NCI-H774 (cell line): ENCODE results near the gene ARHGAP26.

Experiments used
- DNase-seq: peaks from one replicate; lab custom pipeline; 2025; lab: John Stamatoyannopoulos, UW

ARHGAP26 gene

DNA sequence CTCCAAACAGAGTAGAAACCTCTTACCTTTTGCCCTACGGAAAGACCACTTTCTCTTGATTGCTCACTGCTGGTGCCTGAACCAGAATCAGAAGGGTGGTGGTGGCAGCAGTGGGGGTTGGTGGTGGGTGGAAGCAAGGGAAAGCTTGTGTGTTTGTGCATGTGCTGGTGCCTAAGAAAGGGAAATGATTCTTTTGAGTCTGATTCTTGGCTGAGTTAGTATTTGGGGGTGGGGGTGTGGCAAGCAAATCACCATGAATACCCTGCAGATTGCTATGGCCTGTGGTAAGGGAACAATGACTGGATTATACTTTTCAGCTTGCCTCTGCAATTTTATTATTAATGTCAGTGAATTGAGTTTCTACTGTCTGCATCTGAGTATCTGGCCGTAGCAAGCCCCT, 106.6 kb downstream of the ARHGAP26 start:
- no peak for DNase-seq

DNA sequence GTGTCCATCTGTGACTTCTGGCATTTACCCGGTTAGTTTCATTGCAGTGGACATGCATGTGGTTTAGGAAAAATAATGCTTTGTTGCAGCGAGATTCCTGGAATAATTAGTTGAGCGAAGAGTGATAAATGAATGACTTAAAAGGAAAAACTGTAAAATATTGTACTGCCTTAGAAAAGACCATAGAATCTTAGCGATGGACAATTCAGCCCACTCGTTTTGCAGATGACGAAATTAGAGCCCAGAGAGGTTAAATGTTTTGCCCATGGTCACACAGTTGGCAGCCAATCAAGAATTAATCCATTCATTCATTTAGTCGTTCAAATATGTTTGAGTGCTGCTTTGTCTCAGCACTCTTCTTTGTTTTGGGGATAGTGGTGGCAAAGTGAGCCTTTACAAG, 107.9 kb downstream of the ARHGAP26 start:
- no peak for DNase-seq

DNA sequence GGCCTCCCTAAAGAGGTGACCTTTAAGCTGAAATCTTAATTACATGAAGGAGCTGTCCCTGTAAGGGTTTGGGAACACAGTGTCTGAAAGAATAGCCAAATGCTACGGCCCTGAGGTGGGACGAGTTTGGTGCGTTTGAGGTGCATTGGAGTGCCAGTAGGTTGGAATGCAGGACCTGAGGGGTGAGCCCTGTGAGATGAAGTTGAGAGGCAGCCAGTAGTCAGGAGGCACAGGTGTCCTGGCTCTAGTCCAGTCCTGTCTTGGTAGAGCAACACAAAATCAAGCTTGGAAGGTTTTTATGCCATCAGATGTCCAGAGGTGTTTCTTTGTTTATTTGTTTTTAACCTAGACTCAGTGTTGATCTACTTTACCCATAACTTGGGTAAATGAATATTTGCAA, 108.5 kb downstream of the ARHGAP26 start:
- DNase-seq = no peak

DNA sequence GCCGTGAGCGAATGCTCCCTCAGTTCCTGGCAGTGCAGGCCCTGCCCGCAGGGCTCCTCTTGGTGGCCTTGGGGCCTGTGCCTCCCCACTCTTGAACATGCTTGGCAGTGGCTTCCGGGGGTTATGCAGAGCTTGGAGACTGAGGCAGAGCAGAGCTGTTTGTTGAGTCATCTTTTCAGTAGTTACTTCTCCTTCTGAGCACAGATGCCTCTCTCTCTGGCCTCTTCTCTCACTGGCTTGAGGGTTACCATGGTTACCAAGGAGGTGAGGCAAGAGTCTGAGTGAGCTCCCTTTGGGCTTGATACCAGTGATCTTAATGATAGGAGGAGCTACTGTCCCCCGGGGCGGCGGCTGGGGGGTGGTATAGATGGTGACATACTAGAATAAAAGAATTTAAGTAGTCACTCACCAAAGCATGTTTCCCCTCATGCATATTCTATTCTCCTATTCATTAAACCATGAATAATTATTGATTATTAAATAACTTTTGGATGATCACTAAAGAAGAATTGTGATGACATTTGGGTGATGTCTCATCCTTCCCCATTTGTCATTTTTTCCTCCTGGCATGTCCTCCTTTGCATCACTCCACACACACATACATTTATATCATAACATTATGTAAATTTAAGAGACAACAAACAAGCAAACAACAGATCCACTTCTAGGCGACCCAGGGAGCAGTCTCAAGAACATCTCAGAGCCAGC, 111.1 kb downstream of the ARHGAP26 start:
- DNase-seq = no peak

DNA sequence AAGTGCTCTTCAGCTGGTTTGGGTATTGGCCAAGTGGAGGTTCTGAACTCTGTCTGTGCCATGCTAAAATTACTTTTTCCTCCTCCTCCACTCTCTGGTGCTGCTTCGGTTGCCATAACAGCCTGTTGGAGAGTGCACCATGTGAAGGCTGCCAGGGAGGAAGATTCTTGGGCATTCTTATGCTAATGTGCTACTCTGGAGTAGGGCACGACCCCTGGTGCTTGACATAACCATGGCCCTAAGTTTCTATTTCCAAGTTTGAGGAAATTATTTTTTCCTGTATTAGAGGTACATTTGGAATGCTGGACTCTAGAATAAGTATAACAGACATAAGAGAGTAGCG, 111.6 kb downstream of the ARHGAP26 start:
- no peak for DNase-seq

DNA sequence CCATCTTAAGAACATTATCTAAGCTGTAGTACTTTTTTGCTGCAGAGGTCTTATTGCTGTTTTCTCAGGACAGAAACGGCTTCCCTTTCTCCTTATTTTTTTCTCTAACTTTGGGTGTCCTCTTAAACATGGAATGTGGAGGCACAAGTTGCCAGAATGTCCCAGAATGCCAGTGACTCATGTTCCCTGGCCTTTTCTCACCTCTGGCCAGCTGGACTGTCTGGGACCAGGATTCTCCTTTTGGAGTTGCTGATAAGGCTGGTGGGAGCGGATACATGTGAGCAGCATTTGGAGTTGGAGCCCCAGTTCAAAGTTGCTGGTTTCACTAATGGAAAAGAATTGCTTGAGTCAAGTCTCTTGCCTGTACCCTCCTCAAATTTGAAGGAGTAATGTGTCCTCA, 112.8 kb downstream of the ARHGAP26 start:
- DNase-seq = no peak

DNA sequence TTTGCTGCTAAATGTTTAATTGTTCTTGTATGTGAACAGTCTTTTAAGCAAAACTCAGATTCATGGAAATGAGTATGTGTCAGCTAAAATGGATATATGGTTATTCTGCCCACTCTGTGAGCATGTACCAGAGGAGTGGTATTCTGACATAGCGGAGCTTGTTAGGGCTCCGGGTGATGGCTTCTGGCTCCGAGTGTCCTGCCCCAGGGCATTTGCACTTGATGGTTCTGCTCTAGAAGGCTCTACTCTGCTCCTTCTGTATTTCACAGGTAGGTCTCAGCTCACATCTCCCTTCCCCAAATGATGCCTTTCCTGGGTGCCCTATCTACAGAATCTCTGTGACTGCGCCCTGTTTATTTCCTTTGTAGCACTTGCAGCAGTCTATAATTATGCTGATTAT, 113.3 kb downstream of the ARHGAP26 start:
- DNase-seq = no peak

DNA sequence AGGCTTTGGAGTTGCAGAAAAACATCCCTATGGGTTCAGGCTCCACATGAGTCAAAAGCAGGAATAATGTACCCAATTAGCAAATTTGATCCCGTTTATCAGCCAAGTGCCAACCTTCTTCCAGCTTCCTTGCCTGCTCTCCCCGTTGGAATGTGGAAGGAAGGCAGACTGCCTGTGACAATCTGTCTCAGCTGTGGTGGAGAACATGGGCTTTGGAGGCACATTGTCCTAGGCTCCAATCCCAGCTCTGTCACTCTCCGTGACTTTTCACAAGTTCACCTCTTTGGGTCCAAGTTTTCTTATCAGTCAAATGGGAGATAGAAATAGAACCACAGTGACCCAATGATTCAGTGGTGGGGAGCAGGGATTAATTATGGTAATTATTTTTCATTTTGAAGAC, 113.9 kb downstream of the ARHGAP26 start:
- DNase-seq = no peak

DNA sequence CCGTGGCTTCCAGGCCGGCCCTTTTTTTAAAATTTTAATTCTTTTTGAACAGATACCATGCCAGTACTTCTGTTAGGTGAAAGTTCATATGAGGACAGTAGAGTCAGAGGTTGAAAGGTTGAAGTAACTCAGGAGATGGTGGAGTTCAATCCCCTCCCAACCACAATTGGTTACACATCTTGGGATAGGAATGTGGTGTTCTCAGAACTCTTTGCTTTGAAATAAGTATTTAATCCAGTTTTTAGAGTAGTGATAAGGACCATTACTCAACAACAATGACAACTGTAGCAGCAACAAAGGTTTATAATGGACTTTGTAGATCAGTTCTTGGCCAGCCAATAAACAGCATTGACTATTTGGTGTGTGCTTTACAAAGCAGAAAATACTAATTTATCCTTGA, 116.0 kb downstream of the ARHGAP26 start:
- no peak for DNase-seq

DNA sequence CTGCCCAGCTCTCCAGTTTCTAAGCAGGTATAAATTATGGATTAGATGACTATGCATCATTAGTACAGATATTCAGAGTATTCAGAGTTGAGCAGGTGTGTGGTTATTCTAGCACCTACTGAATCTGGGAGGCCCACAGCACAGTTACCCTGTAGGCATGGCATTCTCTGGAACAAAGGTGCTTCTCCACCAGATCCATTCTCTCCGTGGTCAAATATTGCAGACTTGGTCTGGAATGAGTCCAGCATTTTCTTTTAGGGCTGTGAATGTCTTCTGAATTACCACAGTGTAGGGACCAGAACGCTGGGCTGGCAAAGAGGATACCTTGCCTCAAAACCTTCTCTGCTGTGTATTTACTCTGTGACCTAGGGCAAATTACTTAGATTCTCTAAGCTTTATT, 116.8 kb downstream of the ARHGAP26 start:
- DNase-seq = no peak

DNA sequence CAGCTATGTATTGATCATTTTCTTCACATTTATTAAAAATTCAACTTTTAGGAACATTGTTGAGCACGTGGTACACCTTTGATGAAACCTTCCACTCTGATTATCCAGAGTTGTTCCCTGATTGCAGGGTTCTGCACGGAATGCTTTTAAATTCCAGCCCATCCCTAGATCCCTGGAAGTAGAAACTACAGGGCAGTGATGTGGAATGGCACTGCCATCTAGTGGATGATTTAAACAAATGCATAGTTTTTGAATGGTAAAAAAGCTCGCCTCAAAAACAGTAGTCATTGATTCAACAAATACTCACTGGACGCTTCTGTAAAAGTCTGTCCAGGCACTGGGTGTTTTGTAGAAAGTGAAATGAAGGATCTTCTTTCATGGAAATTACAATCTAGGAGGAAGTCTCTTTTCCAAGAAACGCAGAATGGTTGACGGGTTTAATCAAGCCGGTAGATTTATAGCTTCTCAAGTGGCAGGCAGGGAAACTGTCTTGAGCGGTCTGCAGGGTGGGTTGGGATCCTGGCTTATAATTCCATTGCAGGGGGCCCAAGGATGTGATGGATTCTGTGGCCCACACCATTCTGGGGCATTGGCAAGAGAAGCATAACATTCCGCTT, 118.4 kb downstream of the ARHGAP26 start:
- DNase-seq = no peak

DNA sequence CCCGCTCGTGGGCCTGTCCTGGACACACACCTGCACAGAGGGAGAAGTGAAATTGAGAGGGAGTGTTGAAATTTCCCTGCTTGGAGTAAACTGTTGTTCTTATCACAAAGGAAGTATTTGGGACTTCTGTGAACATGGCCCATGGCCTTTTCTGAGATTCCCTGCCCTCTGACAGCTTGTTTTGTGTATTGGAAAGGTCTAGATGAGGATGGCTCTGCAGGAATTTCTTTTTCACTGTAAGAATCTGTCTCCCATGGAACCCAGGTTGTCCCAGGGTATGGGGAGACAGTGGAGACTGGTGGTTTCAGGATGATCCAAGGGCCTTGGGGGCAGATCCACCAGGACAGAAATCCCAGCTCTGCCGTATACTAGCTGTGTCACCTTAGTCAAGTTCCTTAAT, 121.8 kb downstream of the ARHGAP26 start:
- DNase-seq = no peak

DNA sequence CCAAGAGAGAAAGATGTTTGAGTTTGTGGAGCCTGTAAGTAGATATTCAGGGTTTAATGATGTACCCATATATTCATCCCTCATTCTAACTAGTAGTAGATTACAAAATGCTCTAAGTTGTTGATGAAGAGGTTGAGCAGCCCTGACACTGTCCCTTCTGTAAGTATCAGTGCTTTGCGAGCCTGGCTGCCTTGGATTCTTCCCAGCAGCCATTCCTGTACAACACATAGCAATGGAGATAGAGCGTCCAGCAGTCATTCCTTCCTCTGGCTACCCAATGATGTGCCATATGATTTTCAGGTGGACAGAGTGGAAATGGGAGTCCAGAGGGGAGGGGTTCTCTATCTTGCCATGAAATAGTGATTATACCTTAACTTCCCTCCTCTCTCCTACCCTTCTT, 124.1 kb downstream of the ARHGAP26 start:
- no peak for DNase-seq

DNA sequence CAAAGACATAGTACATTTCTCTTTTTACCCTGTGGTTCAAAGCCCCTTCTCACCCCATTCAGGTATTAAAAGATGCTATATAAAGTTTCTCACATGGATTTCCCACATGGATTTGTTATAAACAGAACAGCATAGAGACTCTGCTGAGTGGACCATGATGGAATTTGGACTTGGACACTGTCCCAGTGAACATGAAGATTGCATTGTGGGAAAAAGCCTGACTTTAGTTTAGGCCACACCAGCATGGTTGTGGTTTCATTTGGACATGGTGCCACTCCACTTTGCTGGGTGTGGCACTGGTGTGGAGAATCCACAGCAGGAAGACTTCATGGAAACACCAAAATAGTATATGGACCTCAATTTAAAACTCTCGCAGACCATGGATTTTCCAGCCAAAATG, 124.6 kb downstream of the ARHGAP26 start:
- DNase-seq = no peak

DNA sequence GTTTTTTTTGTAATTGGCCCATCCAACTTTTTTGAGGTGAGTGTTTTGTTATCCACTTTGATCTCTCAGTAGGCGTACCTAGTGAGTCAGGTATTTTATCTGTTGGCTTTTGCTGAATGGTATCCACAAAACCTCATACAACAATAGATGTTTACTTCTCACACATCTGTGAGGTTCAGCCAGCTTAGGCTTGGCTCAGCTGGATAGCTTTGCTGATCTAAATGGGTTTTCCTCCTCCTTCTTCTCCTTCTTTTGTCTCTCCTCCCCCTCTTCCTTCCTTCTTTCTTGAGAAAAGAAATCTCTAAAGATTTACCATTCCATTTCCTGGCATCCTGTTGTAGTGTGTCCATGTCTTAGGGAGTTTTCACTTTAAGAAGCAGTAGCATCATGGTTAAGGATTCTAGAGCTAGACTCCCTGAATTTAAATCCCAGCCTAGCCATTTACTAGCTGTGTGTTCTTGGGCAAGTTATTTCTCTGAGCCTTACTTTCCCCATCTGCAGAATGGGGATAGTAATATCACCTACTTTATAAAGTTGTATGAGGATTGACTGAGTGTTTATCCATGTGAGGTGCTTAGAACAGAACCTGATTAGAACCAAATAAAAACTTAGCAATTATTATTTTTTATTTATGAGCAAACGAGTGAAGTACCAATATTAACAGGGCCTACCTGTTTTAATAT, 126.3 kb downstream of the ARHGAP26 start:
- no peak for DNase-seq

DNA sequence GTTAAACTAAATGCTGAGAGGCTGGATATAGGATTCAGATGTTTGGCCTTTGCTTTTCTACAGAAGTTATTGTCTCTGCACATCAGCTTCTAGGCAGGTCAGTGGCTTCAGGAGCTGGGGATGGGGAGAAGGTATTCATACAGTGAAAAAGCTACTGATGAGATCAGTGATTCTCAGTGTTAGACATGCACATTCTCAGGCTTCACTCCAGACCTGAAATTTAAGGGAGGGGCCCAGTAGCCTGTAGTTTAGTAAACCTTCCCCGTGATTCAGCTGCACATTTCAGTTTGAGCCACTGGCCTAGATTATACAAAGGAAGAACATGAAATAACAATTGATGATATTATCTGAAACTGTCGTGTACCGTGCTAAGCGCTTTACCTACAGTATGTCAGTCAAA, 127.2 kb downstream of the ARHGAP26 start:
- no peak for DNase-seq

DNA sequence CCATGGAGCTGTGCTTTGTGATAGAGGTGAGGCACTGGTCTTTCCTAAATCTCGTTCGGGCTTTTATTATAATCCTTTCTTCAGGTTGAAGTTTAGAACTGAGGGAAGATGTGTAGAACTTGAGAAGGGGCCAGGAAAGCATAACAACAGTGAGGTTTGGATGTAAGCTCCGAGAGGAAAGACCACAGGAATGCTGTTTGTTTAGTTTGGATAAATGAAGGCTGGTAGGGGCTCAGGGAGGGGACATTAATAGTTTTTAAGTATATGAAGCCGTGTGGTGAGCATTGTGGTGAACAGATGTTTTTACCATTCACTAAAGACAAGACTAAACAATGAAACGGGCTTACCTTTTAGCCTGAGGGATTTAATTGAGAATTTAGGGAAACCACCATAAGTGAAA, 130.8 kb downstream of the ARHGAP26 start:
- DNase-seq = no peak

DNA sequence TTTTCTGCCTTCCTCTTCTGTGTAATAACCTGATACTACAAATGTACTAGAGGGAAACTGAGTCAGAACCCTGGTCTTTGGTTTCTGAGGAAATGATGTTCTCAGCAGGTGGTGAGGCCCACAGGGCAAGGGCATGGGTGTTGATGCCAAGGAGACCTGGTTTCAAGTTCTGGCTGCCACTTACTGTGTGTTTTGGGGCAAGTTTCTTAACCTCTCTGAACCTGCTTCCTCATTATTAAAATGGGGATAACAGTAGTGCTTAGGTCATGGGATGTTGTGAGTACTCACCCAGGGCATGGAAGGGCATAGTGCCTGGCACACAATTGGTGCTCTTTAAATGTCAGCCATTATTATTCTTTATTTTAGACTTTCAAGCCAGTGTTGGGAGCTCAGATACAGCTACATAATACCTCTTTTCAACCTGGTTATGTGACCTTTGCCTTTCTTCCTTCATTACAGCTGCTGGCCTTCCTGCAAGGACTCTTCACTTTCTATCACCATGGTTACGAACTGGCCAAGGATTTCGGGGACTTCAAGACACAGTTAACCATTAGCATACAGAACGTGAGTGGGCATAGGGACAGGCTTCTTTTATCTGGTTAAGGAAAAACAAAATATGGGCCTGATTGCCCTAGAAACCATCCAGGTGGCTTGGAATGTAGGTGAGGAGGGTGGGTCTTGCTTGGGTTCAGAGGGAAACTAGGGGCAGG, 131.5 kb downstream of the ARHGAP26 start:
- no peak for DNase-seq

DNA sequence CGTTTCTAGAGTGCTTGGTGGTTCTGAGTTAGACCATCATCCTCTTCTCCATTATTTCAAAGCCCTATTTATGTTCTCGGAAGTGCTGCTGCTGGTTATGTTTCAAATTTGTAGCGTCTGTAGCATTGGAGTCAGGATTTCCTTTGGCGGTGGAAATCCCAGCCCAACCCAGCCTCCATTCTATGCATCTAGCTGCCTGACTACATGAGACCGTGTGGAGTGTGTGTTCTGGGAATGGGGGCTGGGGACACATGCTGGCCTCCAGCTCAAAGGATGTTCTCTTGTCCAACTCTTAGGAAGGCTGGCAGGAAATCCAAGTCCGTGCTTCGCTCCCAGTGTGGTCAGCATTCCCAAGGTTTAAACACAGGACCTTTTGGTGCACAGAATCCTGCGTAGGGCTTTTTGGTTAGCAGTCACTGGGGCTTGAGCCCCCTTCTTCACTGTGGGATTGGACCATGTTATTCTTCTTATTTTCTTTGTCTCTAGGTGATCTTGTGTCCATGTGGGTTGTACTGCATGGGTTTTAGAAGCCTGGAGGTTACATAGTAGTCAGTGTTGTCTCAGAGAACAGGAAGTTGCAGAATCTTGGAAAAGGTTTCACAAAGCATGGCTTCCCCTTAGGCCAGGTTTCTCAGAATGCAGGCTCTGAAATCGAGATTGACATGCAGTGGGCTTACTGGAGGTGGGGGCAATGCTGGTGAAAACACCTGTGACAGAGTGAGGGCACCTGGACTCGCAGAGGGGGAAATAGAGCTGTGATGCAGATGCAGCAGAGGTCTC, 132.2 kb downstream of the ARHGAP26 start:
- no peak for DNase-seq

DNA sequence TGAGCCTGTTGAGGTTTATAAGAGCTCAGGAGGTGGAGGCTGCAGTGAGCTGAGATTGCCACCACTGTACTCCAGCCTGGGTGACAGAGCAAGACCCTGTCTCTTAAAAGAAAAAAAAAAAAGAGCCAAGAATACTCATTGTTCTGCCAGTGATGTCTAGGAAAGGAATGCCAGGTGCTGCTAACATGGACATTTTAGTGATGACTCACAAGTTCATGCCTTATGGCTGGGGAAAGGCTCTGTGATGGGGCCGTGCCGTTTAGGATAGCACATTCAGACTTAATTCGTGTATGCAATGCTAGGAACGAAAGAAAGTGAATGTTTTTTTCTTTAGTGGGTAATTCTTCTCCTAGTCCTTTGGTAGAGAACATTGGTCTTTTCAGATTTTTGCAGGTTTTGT, 134.2 kb downstream of the ARHGAP26 start:
- no peak for DNase-seq

DNA sequence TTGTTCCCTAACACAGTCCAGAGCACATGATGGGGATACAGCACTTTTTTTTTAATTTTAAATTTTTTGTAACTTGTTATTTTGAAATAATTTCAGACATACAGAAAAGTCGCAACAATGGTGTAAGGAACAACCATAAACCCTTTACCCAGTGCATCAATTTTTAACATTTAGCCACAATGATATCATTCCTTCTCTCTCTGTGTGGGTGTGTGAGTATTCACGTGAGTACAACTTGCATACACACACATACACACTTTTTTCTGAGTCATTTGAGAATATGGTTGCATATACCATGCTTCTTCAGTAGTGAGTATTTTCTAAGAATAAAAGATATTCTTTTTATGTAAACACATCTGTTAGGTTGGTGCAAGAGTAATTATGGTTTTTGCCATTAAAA, 135.2 kb downstream of the ARHGAP26 start:
- DNase-seq = no peak
